Peyer's patch (tissue), 4 donors: ENCODE results near the gene KDSR.

Experiments
- POLR2A ChIP-seq, 2 donors: fragments of 450-650 bp; IDR thresholded peaks; one replicate each; pipeline ENCODE4 v1.5.1; 2017; ENCODE audit warnings: antibody characterized with exemption in 2 of 2, mild to moderate bottlenecking in 2 of 2, moderate library complexity in 2 of 2
- TF ChIP-seq, protein P1 (sequence below), 6 experiments: fragments of 450-650 bp in 4 of 6; fragments of 200-600 bp in 2 of 6; sonication (generic) in 1 of 6; IDR thresholded peaks; one replicate each; pipeline ENCODE4 v1.5.1; 2017 to 2019; ENCODE audit warnings: antibody characterized with exemption in 6 of 6, mild to moderate bottlenecking in 3 of 6, moderate library complexity in 1 of 6

DNA sequence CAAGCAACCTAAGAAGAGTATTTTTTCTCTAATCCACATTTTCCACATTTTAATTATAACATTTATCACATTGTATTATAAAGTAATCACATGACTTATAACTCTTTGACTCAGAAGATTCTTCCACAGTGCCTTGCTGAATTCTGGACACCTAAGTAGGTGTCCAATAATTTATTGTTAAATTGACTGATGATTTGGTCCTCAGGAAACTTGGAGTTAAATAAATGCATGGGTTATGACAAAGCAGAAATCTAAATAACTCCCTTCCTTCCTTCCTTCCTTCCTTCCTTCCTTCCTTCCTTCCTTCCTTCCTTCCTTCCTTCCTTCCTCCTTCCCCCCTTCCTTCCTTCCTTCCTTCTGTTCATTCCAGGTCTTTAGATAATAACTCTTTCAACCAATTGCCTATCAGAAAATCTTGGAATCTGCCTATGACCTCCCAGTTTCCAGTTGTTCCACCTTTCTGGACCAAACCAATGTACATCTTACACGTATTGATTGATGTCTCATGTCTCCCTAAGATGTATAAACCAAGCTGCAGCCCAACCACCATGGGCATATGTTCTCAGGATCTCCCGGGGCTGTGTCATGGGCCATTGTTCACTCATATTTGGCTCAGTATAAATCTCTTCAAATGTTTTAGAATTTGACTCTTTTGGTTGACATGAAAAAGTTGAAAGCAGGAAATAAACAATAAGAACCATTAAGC, 10.4 kb upstream of the KDSR start:
- TF ChIP-seq, protein P1, sequence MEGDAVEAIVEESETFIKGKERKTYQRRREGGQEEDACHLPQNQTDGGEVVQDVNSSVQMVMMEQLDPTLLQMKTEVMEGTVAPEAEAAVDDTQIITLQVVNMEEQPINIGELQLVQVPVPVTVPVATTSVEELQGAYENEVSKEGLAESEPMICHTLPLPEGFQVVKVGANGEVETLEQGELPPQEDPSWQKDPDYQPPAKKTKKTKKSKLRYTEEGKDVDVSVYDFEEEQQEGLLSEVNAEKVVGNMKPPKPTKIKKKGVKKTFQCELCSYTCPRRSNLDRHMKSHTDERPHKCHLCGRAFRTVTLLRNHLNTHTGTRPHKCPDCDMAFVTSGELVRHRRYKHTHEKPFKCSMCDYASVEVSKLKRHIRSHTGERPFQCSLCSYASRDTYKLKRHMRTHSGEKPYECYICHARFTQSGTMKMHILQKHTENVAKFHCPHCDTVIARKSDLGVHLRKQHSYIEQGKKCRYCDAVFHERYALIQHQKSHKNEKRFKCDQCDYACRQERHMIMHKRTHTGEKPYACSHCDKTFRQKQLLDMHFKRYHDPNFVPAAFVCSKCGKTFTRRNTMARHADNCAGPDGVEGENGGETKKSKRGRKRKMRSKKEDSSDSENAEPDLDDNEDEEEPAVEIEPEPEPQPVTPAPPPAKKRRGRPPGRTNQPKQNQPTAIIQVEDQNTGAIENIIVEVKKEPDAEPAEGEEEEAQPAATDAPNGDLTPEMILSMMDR (IDR thresholded peaks at IDR 0.05): no peak
- TF ChIP-seq POLR2A (IDR thresholded peaks at IDR 0.05): no peak
